ACC112 (cell line): ENCODE results near the gene LTBP4.
"Not testable (repeated sequence)": the region's sequence is repeated elsewhere in the genome, so short reads cannot be mapped to it uniquely, and the experiment has no call there.

Experiments
- H2AFZ ChIP-seq: fragments of 200-600 bp; sonication (generic); one replicate; pipeline ENCODE4 v1.6.0; 2017; ENCODE audit warnings: antibody characterized with exemption, low read length; ENCODE audit not compliant: unreplicated experiment
- H3K27ac ChIP-seq: fragments of 200-600 bp; sonication (generic); 2 replicates; pipeline ENCODE4 v1.5.1; 2014; ENCODE audit warnings: low read depth, mild to moderate bottlenecking, antibody characterized with exemption, low read length, moderate library complexity
- H3K27me3 ChIP-seq: fragments of 200-600 bp; sonication (generic); 2 replicates; pipeline ENCODE4 v1.6.1; 2014; ENCODE audit warnings: mild to moderate bottlenecking, antibody characterized with exemption, low read length, moderate library complexity, mixed read lengths; ENCODE audit not compliant: insufficient read depth
- H3K36me3 ChIP-seq: fragments of 200-600 bp; sonication (generic); 2 replicates; pipeline ENCODE4 v1.6.1; 2016; ENCODE audit warnings: mild to moderate bottlenecking, antibody characterized with exemption, low read length, moderate library complexity, mixed read lengths; ENCODE audit not compliant: insufficient read depth
- H3K4me1 ChIP-seq: fragments of 200-600 bp; sonication (generic); one replicate; pipeline ENCODE4 v1.6.1; 2016; ENCODE audit warnings: low read length, mixed read lengths; ENCODE audit not compliant: insufficient read depth, unreplicated experiment, control insufficient read depth
- H3K4me3 ChIP-seq: fragments of 200-600 bp; sonication (generic); 2 replicates; pipeline ENCODE4 v1.5.1; 2014; ENCODE audit warnings: mild to moderate bottlenecking, low read depth, low read length
- H3K79me2 ChIP-seq: fragments of 200-600 bp; sonication (generic); one replicate; pipeline ENCODE4 v1.6.0; 2016; ENCODE audit warnings: low read length; ENCODE audit not compliant: control insufficient read depth, unreplicated experiment, insufficient read depth

LTBP4 gene

DNA sequence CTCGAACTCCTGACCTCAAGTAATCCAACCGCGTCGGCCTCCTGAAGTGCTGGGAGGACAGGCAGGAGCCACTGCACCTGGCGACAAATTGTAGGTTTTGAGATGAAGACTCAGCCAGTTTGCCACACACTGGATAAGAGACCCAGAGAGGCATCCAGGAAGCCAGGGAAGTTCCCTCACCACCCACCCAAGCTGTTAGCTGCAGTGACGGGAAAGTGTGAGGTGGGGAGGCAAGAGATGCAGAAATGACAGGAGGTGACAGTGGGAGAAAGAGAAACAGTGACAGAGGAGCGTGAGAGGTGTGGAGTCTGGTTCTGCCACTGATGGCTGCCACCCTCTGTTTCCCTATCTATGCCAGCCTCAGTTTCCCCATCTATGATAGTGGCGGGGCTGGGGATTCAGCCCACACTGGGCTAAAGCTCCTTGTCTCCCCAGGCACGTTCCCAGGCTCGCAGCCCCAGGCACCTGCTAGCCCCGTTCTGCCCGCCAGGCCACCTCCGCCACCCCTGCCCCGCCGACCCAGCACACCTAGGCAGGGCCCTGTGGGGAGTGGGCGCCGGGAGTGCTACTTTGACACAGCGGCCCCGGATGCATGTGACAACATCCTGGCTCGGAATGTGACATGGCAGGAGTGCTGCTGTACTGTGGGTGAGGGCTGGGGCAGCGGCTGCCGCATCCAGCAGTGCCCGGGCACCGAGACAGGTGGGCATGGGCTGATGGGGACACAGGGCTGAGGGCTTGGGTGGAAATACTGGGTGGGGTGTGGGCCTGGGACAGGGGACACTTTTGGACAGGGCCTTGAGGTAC, 21.0 kb downstream of the LTBP4 start:
- H2AFZ ChIP-seq, result no peak overlapping the region
- no peaks in the 10 kb centered on the region for H3K4me1 ChIP-seq
- no peaks in the 10 kb centered on the region for H3K36me3 ChIP-seq
- H3K4me3 ChIP-seq, result no peak overlapping the region
- H3K27me3 ChIP-seq, result no peaks in the 10 kb centered on the region
- no peaks in the 10 kb centered on the region for H3K79me2 ChIP-seq
- H3K27ac ChIP-seq, result no peak overlapping the region

DNA sequence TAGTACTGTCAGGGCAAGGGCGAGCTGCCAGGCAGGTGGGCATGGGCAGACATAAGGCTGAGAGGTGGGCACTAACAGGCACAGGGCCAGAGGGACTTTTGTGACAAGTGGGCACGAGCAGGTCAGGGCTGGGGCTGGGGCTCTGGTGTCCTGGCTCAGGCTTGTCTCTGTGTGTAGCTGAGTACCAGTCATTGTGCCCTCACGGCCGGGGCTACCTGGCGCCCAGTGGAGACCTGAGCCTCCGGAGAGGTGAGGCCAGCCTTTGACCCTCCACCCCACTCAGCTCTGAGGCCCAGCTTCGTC, 21.6 kb downstream of the LTBP4 start:
- Histone ChIP-seq H3K4me3 (no peak overlapping the region), H3K27me3 (no peaks in the 10 kb centered on the region), H3K79me2 (no peaks in the 10 kb centered on the region), H2AFZ (no peak overlapping the region), H3K27ac (no peak overlapping the region), H3K36me3 (no peaks in the 10 kb centered on the region), H3K4me1 (no peaks in the 10 kb centered on the region)

DNA sequence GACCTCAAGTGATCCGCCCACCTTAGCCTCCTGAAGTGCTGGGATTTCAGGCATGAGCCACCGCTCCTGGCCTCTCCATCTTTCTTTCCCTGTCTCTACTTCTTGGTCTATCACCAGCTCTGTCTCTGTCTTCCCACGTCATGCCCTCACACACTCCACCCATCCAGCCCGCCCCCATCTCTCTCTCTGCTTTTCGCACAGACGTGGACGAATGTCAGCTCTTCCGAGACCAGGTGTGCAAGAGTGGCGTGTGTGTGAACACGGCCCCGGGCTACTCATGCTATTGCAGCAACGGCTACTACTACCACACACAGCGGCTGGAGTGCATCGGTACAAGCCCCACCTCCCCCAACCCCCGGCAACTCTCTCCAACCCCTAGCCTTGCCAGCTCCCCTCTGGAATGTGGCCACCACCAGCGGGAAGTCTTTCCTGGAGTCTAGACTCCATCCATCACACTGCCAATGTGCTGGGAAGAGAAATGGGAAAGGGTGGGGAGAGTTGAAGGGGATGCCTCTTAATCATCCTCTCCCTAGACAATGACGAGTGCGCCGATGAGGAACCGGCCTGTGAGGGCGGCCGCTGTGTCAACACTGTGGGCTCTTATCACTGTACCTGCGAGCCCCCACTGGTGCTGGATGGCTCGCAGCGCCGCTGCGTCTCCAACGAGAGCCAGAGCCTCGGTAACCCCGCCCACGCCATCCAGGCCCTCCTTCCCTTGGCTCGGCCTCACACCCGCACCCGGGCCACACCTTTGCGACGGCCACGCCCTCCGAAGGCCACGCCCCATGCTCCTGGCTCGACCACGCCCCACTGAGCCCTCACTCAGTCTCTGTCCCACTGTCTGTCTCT, 22.5 kb downstream of the LTBP4 start:
- Histone ChIP-seq H3K4me3 (no peak overlapping the region), H3K27me3 (no peaks in the 10 kb centered on the region), H3K27ac (no peak overlapping the region), H3K4me1 (no peaks in the 10 kb centered on the region), H3K79me2 (no peaks in the 10 kb centered on the region), H2AFZ (no peak overlapping the region), H3K36me3 (no peaks in the 10 kb centered on the region)

DNA sequence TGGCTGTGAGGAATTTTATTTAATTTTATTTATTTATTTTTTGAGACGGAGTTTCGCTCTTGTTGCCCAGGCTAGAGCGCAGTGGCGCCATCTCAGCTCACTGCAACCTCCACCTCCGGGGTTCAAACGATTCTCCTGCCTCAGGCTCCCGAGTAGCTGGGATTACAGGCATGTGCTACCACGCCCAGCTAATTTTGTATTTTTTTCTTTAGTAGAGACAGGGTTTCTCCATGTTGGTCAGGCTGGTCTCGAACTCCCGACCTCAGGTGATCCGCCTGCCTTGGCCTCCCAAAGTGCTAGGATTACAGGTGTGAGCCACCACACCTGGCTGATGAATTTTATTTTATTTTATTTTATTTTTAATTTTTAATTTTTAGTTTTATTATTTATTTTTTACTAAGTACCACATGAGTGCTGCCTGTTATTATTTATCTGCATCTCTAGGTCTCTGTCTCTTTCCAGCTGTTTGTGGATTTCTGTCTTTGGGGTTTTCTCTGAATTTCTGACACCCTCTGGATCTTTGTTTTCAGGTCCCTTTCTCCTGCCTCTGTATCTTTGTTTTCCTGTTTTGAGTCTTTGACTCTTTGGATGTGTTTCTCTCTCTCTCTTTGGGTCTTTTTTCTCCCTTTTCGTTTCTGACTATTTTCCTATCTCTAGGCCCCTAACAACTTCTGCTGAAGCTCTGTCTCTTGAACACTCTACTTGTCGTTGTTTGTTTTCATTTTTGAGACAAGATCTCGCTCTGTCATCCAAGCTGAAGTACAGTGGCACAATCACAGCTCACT, 23.4 kb downstream of the LTBP4 start:
- H3K4me3 ChIP-seq, H3K36me3 ChIP-seq, H3K27ac ChIP-seq, H2AFZ ChIP-seq, H3K27me3 ChIP-seq, H3K79me2 ChIP-seq, H3K4me1 ChIP-seq: not testable (repeated sequence)

GRCh38 chr19:40625406-40626120, 24.4 kb downstream of the LTBP4 start:
- H3K4me3 ChIP-seq, result no peak overlapping the region
- H3K27me3 ChIP-seq, result no peaks in the 10 kb centered on the region
- no peaks in the 10 kb centered on the region for H3K4me1 ChIP-seq
- H3K27ac ChIP-seq, result no peak overlapping the region
- H2AFZ ChIP-seq, result no peak overlapping the region
- H3K36me3 ChIP-seq, result no peaks in the 10 kb centered on the region
- no peaks in the 10 kb centered on the region for H3K79me2 ChIP-seq

- no peaks in the 10 kb centered on the region for H3K36me3 ChIP-seq
- H3K4me1 ChIP-seq, result no peaks in the 10 kb centered on the region
- H3K4me3 ChIP-seq, result no peak overlapping the region
- no peak overlapping the region for H3K27ac ChIP-seq
- no peaks in the 10 kb centered on the region for H3K27me3 ChIP-seq
- no peaks in the 10 kb centered on the region for H3K79me2 ChIP-seq
- H2AFZ ChIP-seq, result no peak overlapping the region
Observed at GRCh38 chr19:40626918-40627317, 25.7 kb downstream of the LTBP4 start.

GRCh38 chr19:40627486-40628279, 26.5 kb downstream of the LTBP4 start:
- H2AFZ ChIP-seq, result no peak overlapping the region
- no peaks in the 10 kb centered on the region for H3K27me3 ChIP-seq
- H3K4me1 ChIP-seq, result no peaks in the 10 kb centered on the region
- H3K79me2 ChIP-seq, result no peaks in the 10 kb centered on the region
- H3K4me3 ChIP-seq, result no peak overlapping the region
- H3K27ac ChIP-seq, result no peak overlapping the region
- H3K36me3 ChIP-seq, result no peaks in the 10 kb centered on the region

DNA sequence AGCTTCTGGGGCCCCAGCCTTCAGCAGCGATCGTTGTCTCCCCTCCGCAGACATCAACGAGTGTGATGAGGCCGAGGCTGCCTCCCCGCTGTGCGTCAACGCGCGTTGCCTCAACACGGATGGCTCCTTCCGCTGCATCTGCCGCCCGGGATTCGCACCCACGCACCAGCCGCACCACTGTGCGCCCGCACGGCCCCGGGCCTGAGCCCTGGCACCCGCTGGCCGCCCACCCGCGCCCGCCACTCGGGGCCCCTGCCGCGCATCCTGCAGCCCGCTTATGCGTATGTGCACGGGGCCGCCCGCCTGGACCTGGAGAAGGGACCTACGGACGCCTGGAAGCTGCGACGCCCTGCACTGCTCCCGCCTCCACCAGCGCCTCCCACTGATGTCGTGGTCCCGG, 28.2 kb downstream of the LTBP4 start:
- Histone ChIP-seq H2AFZ (no peak overlapping the region), H3K27me3 (no peaks in the 10 kb centered on the region), H3K4me1 (peaks cover 7% of the 10 kb centered on the region), H3K4me3 (no peak overlapping the region), H3K27ac (no peak overlapping the region), H3K36me3 (no peaks in the 10 kb centered on the region), H3K79me2 (no peaks in the 10 kb centered on the region)

GRCh38 chr19:40630571-40631160, 29.5 kb downstream of the LTBP4 start:
- no peaks in the 10 kb centered on the region for H3K36me3 ChIP-seq
- H3K4me1 ChIP-seq, result peaks cover 7% of the 10 kb centered on the region
- H2AFZ ChIP-seq, result no peak overlapping the region
- no peaks in the 10 kb centered on the region for H3K79me2 ChIP-seq
- no peak overlapping the region for H3K27ac ChIP-seq
- no peak overlapping the region for H3K4me3 ChIP-seq
- no peaks in the 10 kb centered on the region for H3K27me3 ChIP-seq
